HG02623 (cell line): Measurements from ENCODE around the gene MSRB1.
"Not testable (repeated sequence)": the region's sequence is repeated elsewhere in the genome, so short reads cannot be mapped to it uniquely, and the experiment has no call there.

Experiments used
- ATAC-seq: cut with Tn5 transposase; IDR thresholded peaks from one replicate; pipeline ENCODE4 v1.9.1; 2021; ENCODE audit warnings: moderate library complexity; ENCODE audit not compliant: unreplicated experiment

MSRB1 gene

GRCh38 chr16:1941162-1942046, 1.6 kb downstream of the MSRB1 start:
- no peak for ATAC-seq

GRCh38 chr16:1940273-1941161, 2.5 kb downstream of the MSRB1 start:
- no peak for ATAC-seq

- ATAC-seq, result not testable (repeated sequence)
These were observed 3.2 kb downstream of the MSRB1 start for GRCh38 chr16:1939833-1940232.

- ATAC-seq, result no peak
These were observed 4.1 kb downstream of the MSRB1 start for GRCh38 chr16:1938910-1939309.

GRCh38 chr16:1938316-1938715, 4.7 kb downstream of the MSRB1 start:
- no peak for ATAC-seq

- ATAC-seq, result no peak
These were observed 6.0 kb downstream of the MSRB1 start for GRCh38 chr16:1936945-1937479.

- no peak for ATAC-seq
These were observed 9.8 kb downstream of the MSRB1 start for GRCh38 chr16:1933097-1933661.

GRCh38 chr16:1932050-1933028, 10.7 kb downstream of the MSRB1 start:
- ATAC-seq, result no peak

- ATAC-seq, result no peak
These were observed 12.7 kb downstream of the MSRB1 start for GRCh38 chr16:1930338-1930720.

GRCh38 chr16:1929578-1930337, 13.2 kb downstream of the MSRB1 start:
- peak; percentile 77 for ATAC-seq

GRCh38 chr16:1929105-1929504, 13.9 kb downstream of the MSRB1 start:
- peak; percentile 21 for ATAC-seq

- ATAC-seq, result no peak
These were observed 16.7 kb downstream of the MSRB1 start for GRCh38 chr16:1926271-1926670.

GRCh38 chr16:1924095-1924494, 18.9 kb downstream of the MSRB1 start:
- ATAC-seq, result no peak

- ATAC-seq, result no peak
These were observed 19.5 kb downstream of the MSRB1 start for GRCh38 chr16:1923299-1924034.

GRCh38 chr16:1922357-1922756, 20.6 kb downstream of the MSRB1 start:
- no peak for ATAC-seq

- ATAC-seq, result no peak
These were observed 22.2 kb downstream of the MSRB1 start for GRCh38 chr16:1920727-1921171.

- not testable (repeated sequence) for ATAC-seq
These were observed 22.9 kb downstream of the MSRB1 start for GRCh38 chr16:1920122-1920521.

- ATAC-seq, result no peak
These were observed 23.5 kb downstream of the MSRB1 start for GRCh38 chr16:1919327-1919998.
